OCI-LY7 (cell line): ENCODE results near the gene TMEM258. TPM values are rescaled to one million over a fixed set of nuclear protein-coding genes. Genes with fewer than 3 reads are reported as not detected.
A peak's percentile ranks its signal among the peaks of the same experiment; 100 is the strongest.

Experiments
- BruUV-seq: library from RNA; stranded (reverse); fragments of 400-500 nt; replicated peaks from 2 replicates; lab custom pipeline; 2021; lab: Mats Ljungman, UMichigan
- CTCF ChIA-PET: fragments of 300-600 bp; sonication (Branson Sonifier 250); formaldehyde crosslinking; loops from one replicate; lab custom pipeline; 2022; ENCODE audit warnings: antibody characterized with exemption; ENCODE audit not compliant: unreplicated experiment; lab: Charles Lee
- POLR2A ChIA-PET: fragments of 300-600 bp; sonication (Branson Sonifier 250); formaldehyde crosslinking; loops from one replicate; lab custom pipeline; 2022; ENCODE audit warnings: antibody characterized with exemption; lab: Charles Lee
- DNase-seq: peaks from one replicate; pipeline ENCODE4 v3.0.0-alpha.2; 2015; ENCODE audit warnings: low spot score
- H2AFZ ChIP-seq: fragments of 200-600 bp; sonication (generic), shearing (Covaris generic); 2 replicates; pipeline ENCODE4 v1.6.1; 2014; ENCODE audit warnings: mild to moderate bottlenecking, antibody characterized with exemption, low read length, moderate library complexity
- H3K27ac ChIP-seq: fragments of 200-600 bp; sonication (generic); 2 replicates; pipeline ENCODE4 v1.5.1; 2014; ENCODE audit warnings: mixed run types, low read depth, mild to moderate bottlenecking, moderate library complexity, low read length, inconsistent platforms; ENCODE audit not compliant: poor library complexity, severe bottlenecking
- H3K36me3 ChIP-seq: fragments of 200-600 bp; sonication (generic); 2 replicates; pipeline ENCODE4 v1.6.1; 2014; ENCODE audit warnings: mild to moderate bottlenecking, antibody characterized with exemption, low read length, moderate library complexity, mixed read lengths; ENCODE audit not compliant: insufficient read depth
- H3K4me1 ChIP-seq: fragments of 200-600 bp; sonication (generic); 2 replicates; pipeline ENCODE4 v1.5.1; 2014; ENCODE audit warnings: mild to moderate bottlenecking, low read length; ENCODE audit not compliant: insufficient read depth, poor library complexity, severe bottlenecking
- H3K4me2 ChIP-seq: fragments of 200-600 bp; sonication (generic); 2 replicates; pipeline ENCODE4 v1.6.1; 2014; ENCODE audit warnings: mild to moderate bottlenecking, low read length
- H3K4me3 ChIP-seq: fragments of 200-600 bp; sonication (generic); 2 replicates; pipeline ENCODE4 v1.5.1; 2014; ENCODE audit warnings: mild to moderate bottlenecking, low read depth, low read length; ENCODE audit not compliant: poor library complexity, severe bottlenecking
- H3K79me2 ChIP-seq: fragments of 200-600 bp; sonication (generic); 2 replicates; pipeline ENCODE4 v1.6.1; 2016; ENCODE audit warnings: low read depth, mild to moderate bottlenecking, low read length, moderate library complexity, mixed read lengths; ENCODE audit not compliant: insufficient read depth
- H3K9me2 ChIP-seq: fragments of 200-600 bp; sonication (generic); 2 replicates; pipeline ENCODE4 v1.6.1; 2016; ENCODE audit warnings: mild to moderate bottlenecking, low read length, mixed read lengths; ENCODE audit not compliant: insufficient read depth
- H3K9me3 ChIP-seq: fragments of 200-600 bp; sonication (generic); 2 replicates; pipeline ENCODE4 v1.6.1; 2014; ENCODE audit warnings: mild to moderate bottlenecking, mixed run types, low read length, mixed read lengths
- H4K20me1 ChIP-seq: fragments of 200-600 bp; sonication (generic); 2 replicates; pipeline ENCODE4 v1.6.1; 2014; ENCODE audit warnings: mild to moderate bottlenecking, antibody characterized with exemption, low read length, moderate library complexity, mixed read lengths; ENCODE audit not compliant: insufficient read depth
- CTCF ChIP-seq: fragments of 200-600 bp; sonication (generic); conservative IDR thresholded peaks from 2 replicates; pipeline ENCODE4 v1.5.1; 2014; ENCODE audit warnings: mild to moderate bottlenecking, antibody characterized with exemption, low read length, moderate library complexity, mixed read lengths
- EZH2phosphoT487 ChIP-seq: fragments of 200-600 bp; sonication (generic); IDR thresholded peaks from 2 replicates; pipeline ENCODE4 v1.6.1; 2018; ENCODE audit warnings: low read depth, borderline replicate concordance, mild to moderate bottlenecking, mixed run types, antibody characterized with exemption, low read length, moderate library complexity, mixed read lengths
- intact Hi-C: fragments of 100-400 bp; cut with micrococcal nuclease; formaldehyde crosslinking; loops from one replicate; pipeline ENCODE4 v1.10.0; 2022; ENCODE audit not compliant: unreplicated experiment
- total RNA-seq, 2 experiments: library from RNA; depleted of rRNA in 1 of 2; stranded (reverse); fragments of >200 nt in 1 of 2; shearing (Covaris generic) in 1 of 2; gene quantifications; 2 replicates each; pipeline ENCODE4 v1.2.3, GENCODE V29; 2014 to 2022

Gene TMEM258
- total RNA-seq, 2 experiments from 2014 or later: 174 TPM

GRCh38 chr11:61791737-61792309 is 576 bp downstream of the TMEM258 start:
- peak; percentile 55 for DNase-seq
- CTCF ChIA-PET: no interaction called here
- Histone ChIP-seq H3K4me3 (peak overlapping the region; percentile 97), H3K9me3 (no peaks in the 10 kb centered on the region), H3K4me1 (peaks cover 22% of the 10 kb centered on the region), H3K27ac (peak overlapping the region; percentile 70), H3K4me2 (peak overlapping the region; percentile 84), H4K20me1 (peaks cover 7% of the 10 kb centered on the region; the same call in 1 of the 2 replicates), H3K79me2 (peaks cover 55% of the 10 kb centered on the region), H3K9me2 (no peaks in the 10 kb centered on the region), H2AFZ (peak overlapping the region; percentile 58; the same call in 1 of the 2 replicates), H3K36me3 (peaks cover 70% of the 10 kb centered on the region)
- POLR2A ChIA-PET: interaction anchor here (0.5 to 1.6 kb wide), 2 partner anchors 9 to 32 kb away, joined by 3 to 7 read pairs; no protein-coding TSS in a partner anchor
- TF ChIP-seq CTCF (peak; percentile 23; the same call in 1 of the 2 replicates), EZH2phosphoT487 (no peak)
- intact Hi-C loops: no loop called here
- BruUV-seq: TSS peak; percentile 95

- Histone ChIP-seq H3K79me2 (peaks cover 20% of the 10 kb centered on the region), H2AFZ (no peak overlapping the region), H3K9me2 (no peaks in the 10 kb centered on the region), H4K20me1 (no peaks in the 10 kb centered on the region), H3K4me1 (peaks cover 6% of the 10 kb centered on the region), H3K36me3 (peaks cover 57% of the 10 kb centered on the region), H3K27ac (no peak overlapping the region), H3K9me3 (no peaks in the 10 kb centered on the region), H3K4me3 (no peak overlapping the region), H3K4me2 (no peak overlapping the region)
- intact Hi-C loops: no loop called here
- peak; percentile 25 for DNase-seq
- peak; percentile 78 for TF ChIP-seq CTCF
- TF ChIP-seq EZH2phosphoT487: no peak
- no TSS peak for BruUV-seq
- ChIA-PET POLR2A (no interaction called here), CTCF (no interaction called here)
Observed at GRCh38 chr11:61787928-61788491, 4.4 kb downstream of the TMEM258 start.

DNA sequence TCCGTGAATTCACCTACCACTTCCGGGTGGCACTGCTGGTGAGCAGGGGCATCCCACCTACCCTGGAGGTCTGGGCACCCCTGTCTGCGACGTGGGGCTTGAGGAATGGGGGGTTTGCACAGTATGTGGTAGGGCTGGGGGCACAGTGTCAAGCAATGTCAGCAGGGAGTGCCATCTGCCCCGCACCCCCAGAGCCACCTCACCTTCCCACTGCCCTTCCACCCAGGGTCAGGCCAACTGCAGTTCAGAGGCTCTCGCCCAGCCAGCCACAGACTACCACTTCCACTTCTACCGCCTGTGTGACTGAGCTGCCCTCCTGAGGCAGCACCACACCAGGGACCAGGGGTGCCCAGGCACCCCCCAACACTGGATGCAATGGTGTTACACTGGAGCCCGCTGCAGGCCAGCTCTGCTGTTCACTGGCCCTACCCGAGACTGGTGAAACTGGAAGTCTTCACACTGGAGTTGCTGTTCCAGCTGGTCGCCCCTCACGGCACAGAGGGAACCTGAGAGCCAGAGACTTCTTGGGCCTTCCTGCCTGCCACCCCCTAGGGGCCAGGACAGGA is 6.5 kb downstream of the TMEM258 start:
- no peak for DNase-seq
- Histone ChIP-seq H3K4me1 (no peaks in the 10 kb centered on the region), H4K20me1 (no peaks in the 10 kb centered on the region), H3K27ac (no peak overlapping the region), H3K4me3 (no peak overlapping the region), H3K36me3 (peaks cover 57% of the 10 kb centered on the region), H2AFZ (no peak overlapping the region), H3K79me2 (peaks cover 3% of the 10 kb centered on the region; the same call in 1 of the 2 replicates), H3K9me3 (no peaks in the 10 kb centered on the region), H3K4me2 (no peak overlapping the region), H3K9me2 (no peaks in the 10 kb centered on the region)
- ChIA-PET POLR2A (no interaction called here), CTCF (no interaction called here)
- BruUV-seq: no TSS peak
- intact Hi-C loops: no loop called here
- TF ChIP-seq CTCF (no peak), EZH2phosphoT487 (no peak)
